ENCODE measurements around the gene SFT2D3. TPM values are rescaled to one million over a fixed set of nuclear protein-coding genes. Genes with fewer than 3 reads are reported as not detected.

SFT2D3 gene
- total and polyA plus RNA-seq, 2 of the 13 experiments (the other 11 are each of a cell fraction or from before 2014, with no cell fraction given) = 8.3 to 9.4 TPM

GRCh38 chr2:127701193-127701650, at the start of gene SFT2D3 (continued):
- no peak for TF ChIP-seq ZNF615 (CRISPR knock-in tag; IDR thresholded peaks at IDR 0.05; ENCODE audit: borderline replicate concordance)
- no peak for TF ChIP-seq ZNF576 (CRISPR knock-in tag; IDR thresholded peaks at IDR 0.05)
- TF ChIP-seq ZNF136 (CRISPR knock-in tag; IDR thresholded peaks at IDR 0.05; ENCODE audit: low read depth) = no peak
- TF ChIP-seq ZFP36 (IDR thresholded peaks at IDR 0.05; ENCODE audit: borderline replicate concordance, low read depth, low read length, partially characterized antibody) = no peak
- TF ChIP-seq HES4 (CRISPR knock-in tag; IDR thresholded peaks at IDR 0.05; ENCODE audit: borderline replicate concordance) = peak; percentile 73; the same call in 1 of the 2 replicates
- TF ChIP-seq SIN3A (IDR thresholded peaks at IDR 0.05; ENCODE audit: borderline replicate concordance, low read depth, low read length) = peak; percentile 95
- TF ChIP-seq ELF3 (CRISPR knock-in tag; IDR thresholded peaks at IDR 0.05) = peak; percentile 97
- TF ChIP-seq ZBTB1 (CRISPR knock-in tag; IDR thresholded peaks at IDR 0.05; ENCODE audit: borderline replicate concordance) = no peak
- peak; percentile 93 for TF ChIP-seq ZSCAN21 (CRISPR knock-in tag; IDR thresholded peaks at IDR 0.05; ENCODE audit: borderline replicate concordance)
- TF ChIP-seq ZNF574 (CRISPR knock-in tag; IDR thresholded peaks at IDR 0.05) = peak; percentile 79
- TF ChIP-seq PRMT3 (CRISPR knock-in tag; IDR thresholded peaks at IDR 0.05; ENCODE audit: borderline replicate concordance, low read depth) = no peak
- TF ChIP-seq HMG20A (CRISPR knock-in tag; IDR thresholded peaks at IDR 0.05; ENCODE audit: borderline replicate concordance) = peak; percentile 20; the same call in 1 of the 2 replicates
- TF ChIP-seq ZNF280B (CRISPR knock-in tag; IDR thresholded peaks at IDR 0.05; ENCODE audit: borderline replicate concordance) = peak; percentile 43; the same call in 1 of the 2 replicates
- 0 out of 2 replicates have a peak, but pooled peaks have one; percentile 44 for TF ChIP-seq ZNF839 (CRISPR knock-in tag; IDR thresholded peaks at IDR 0.05; ENCODE audit: borderline replicate concordance)
- TF ChIP-seq ZNF772 (CRISPR knock-in tag; IDR thresholded peaks at IDR 0.05) = no peak
- TF ChIP-seq JUN (CRISPR knock-in tag; IDR thresholded peaks at IDR 0.05) = peak; percentile 46; the same call in 1 of the 2 replicates
- no peak for TF ChIP-seq HNF1A (IDR thresholded peaks at IDR 0.05; ENCODE audit: low read depth)
- peak; percentile 35; the same call in 1 of the 2 replicates for TF ChIP-seq HNF1A (CRISPR knock-in tag; IDR thresholded peaks at IDR 0.05; ENCODE audit: borderline replicate concordance)
- peak; percentile 88 for TF ChIP-seq RFXAP (CRISPR knock-in tag; IDR thresholded peaks at IDR 0.05; ENCODE audit: borderline replicate concordance)

Measured in HepG2 (cell line).